ENCODE results near the gene NBDY. TPM values are rescaled to one million over a fixed set of nuclear protein-coding genes. Genes with fewer than 3 reads are reported as not detected.

Gene NBDY
- polyA plus RNA-seq, 3 donors, result 77.6 to 100 (median 98.8) TPM

DNA sequence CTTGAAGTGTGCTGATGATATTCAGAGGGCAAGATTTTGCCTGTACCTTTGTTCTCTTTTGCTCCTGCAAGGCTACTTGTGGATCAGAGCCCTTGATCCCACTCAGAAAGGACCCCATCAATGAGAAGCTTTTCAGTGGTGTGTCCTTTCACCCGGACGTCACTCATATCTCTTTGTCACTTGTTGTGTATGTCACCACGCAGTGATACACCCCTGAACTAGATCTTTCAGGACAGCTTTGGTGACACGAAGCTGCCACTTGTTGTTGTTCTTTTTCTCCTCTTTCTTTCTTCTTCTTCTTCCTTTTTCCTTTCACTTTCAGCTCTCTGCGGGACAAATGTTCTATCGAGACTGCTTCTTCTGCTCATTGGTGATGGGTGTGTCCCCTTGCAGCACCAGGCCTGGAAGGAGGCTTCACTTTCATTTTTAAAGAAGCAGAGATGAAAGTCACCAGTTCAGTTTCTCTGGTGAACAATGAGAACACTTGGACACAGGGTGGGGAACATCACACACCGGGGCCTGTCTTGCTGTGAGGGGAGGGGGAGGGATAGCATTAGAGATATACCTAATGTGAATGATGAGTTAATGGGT lies 83.6 kb downstream of the NBDY start:
- no peak for DNase-seq (ENCODE audit: extremely low read depth in 1 of 11, low read depth in 9 of 11, low spot score in 4 of 11)

DNA sequence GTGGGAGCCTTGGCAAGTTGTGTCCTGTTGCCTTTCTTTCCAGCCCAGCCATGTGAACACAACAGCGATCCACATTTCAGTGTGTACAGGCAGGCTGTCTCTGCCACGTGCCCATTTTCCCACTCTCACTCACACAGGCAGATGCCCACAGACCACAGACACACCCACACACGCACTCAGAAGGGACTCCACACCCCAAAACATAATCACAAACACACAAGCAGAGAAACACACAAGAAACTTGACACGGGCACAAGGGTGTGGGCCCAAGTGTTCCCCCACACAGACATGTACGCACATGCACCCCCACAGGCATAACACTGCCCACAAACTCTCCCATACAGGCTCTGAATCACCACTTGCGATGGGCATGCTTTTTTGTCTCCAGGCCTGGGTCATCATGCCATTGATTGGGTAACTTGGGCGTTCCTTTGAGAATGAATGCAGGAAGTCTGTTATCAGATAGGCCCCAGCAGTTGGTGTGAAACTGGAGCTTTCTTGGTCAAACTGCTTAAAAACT lies 84.3 kb downstream of the NBDY start:
- DNase-seq (ENCODE audit: extremely low read depth in 1 of 11, low read depth in 9 of 11, low spot score in 4 of 11), result no peak

DNA sequence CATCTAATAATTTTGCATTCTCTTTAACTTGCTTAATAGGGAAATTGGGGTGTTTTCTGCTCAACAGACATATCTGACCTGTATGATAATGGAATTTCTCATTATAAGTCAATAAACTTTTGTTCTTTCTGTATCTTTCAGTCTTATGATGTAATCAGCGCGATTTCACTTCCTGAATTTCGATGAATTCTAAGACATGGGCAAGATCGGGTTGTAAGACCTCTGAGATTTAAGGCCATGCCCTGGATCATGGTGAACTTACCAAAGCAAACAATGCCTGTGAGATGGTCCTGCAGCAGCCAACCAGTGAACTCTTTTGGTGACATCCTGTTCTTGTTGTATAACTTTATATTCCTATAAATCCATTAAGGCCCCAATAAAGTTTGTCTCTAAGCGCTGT lies 88.1 kb downstream of the NBDY start:
- no peak for DNase-seq (ENCODE audit: extremely low read depth in 1 of 11, low read depth in 9 of 11, low spot score in 4 of 11)

DNA sequence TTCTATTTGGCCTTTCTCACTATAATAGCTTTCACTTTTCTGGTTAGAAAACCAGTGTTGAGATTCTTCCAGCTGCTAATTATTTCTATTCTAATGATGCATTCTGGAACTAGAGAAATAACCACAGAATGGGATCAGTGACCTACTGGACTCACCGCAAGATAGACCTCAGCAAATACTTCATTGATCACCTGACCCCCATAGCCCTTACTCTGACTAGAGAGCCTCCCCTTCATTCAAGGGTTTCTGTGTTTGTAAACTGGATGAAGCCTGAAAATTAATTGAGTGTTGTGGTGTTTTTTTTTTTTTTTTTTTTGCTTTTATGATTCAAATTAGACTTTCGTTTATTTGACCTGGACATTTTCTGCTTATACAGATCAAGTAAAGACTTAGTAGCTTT lies 97.0 kb downstream of the NBDY start:
- DNase-seq (ENCODE audit: extremely low read depth in 1 of 11, low read depth in 9 of 11, low spot score in 4 of 11), result no peak

- DNase-seq (ENCODE audit: extremely low read depth in 1 of 11, low read depth in 9 of 11, low spot score in 4 of 11), result no peak
Observed at GRCh38 chrX:56833626-56834025, 104.6 kb downstream of the NBDY start.

DNA sequence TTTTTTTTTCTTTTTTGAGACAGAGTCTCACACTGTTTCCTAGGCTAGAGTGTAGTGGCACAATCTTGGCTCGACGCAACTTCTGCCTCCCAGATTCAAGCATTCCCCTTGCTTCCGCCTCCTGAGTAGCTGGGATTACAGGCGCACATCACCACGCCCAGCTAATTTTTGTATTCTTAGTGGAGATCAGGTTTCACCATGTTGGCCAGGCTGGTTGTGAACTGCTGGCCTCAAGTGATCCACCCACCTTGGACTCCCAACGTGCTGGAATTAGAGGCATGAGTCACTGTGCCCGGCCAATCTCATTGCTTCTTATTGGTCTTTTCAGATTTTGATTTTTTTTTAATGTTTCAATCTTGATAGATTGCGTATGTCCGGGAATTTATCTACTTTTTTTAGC lies 124.4 kb downstream of the NBDY start:
- no peak for DNase-seq (ENCODE audit: extremely low read depth in 1 of 11, low read depth in 9 of 11, low spot score in 4 of 11)

DNA sequence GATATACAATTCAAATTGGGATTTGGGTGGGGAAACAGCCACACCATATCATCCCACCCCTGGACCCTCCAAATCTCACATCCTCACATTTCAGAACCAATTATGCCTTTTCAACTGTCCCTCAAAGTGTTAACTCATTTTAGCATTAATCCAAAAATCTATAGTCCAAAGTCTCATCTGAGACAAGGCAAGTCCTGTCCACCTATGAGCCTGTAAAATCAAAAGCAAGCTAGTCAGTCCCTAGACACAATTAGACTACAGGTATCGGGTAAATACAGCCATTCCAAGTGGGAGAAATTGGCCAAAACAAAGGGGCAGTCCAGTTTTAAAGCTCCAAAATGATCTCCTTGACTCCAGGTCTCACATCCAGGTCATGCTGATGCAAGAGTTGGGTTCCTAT lies 128.0 kb downstream of the NBDY start:
- DNase-seq (ENCODE audit: extremely low read depth in 1 of 11, low read depth in 9 of 11, low spot score in 4 of 11), result no peak

DNA sequence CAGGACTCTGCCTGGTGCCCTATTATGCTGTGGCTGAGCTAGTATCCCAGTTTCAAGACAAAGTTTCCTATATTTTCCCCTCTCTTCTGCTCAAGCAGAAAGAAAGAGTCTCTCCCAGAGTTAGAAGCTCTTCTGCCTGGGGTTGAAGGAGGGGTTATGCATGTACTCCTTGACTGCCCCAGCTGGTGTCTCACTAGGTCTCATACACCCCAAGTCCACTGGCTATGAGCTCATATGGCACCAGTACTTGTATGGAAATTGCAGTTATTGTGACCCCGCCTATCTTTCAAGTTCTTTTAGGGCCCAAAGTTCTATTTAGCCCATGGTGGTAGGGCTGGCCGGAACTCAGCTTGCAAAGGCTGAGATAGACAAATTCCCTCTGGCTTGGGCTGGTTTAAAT lies 131.8 kb downstream of the NBDY start:
- no peak for DNase-seq (ENCODE audit: extremely low read depth in 1 of 11, low read depth in 9 of 11, low spot score in 4 of 11)

Other genes with a start within 250 kb of the NBDY start
- 10 to 100 TPM; 39.4 to 46.0 (median 45.2) TPM for gene UBQLN2, start 165.6 kb upstream of the NBDY start, polyA plus RNA-seq (ENCODE audit: insufficient read length in 3 of 3)

Data from renal cortex interstitium (tissue), 11 donors.